Activated T-helper 1 cell treated with anti-CD3 and anti-CD28 coated beads, Interleukin-12 subunit alpha, Interleukin-12 subunit beta, Interleukin-2, Interleukin-4 antibody, amounts not matched to agents 30 ng/mL and 10 ng/mL and 1 ng/mL, durations not matched to agents 14 hours and 24 hours and 36 hours (primary cell): Measurements from ENCODE around the gene TEX48. TPM values are rescaled to one million over a fixed set of nuclear protein-coding genes. Genes with fewer than 3 reads are reported as not detected.

Source experiments
- DNase-seq: peaks from one replicate; pipeline ENCODE4 v3.0.0; 2021; ENCODE audit warnings: low spot score
- H3K27ac Mint-ChIP-seq: one replicate; pipeline ENCODE4 v1.8.0; 2021; ENCODE audit warnings: mild to moderate bottlenecking, mixed read lengths
- H3K27me3 Mint-ChIP-seq: one replicate; pipeline ENCODE4 v1.8.0; 2022; ENCODE audit warnings: mild to moderate bottlenecking, moderate library complexity, mixed read lengths; ENCODE audit not compliant: insufficient read depth
- H3K36me3 Mint-ChIP-seq: one replicate; pipeline ENCODE4 v1.8.0; 2021; ENCODE audit warnings: low read depth, mixed read lengths
- H3K4me1 Mint-ChIP-seq: one replicate; pipeline ENCODE4 v1.8.0; 2021; ENCODE audit warnings: low read depth, mixed read lengths
- H3K4me3 Mint-ChIP-seq: one replicate; pipeline ENCODE4 v1.8.0; 2021; ENCODE audit warnings: mild to moderate bottlenecking, moderate library complexity, mixed read lengths
- H3K9me3 Mint-ChIP-seq: one replicate; pipeline ENCODE4 v1.8.0; 2021; ENCODE audit warnings: mixed read lengths
- intact Hi-C: fragments of 100-400 bp; cut with micrococcal nuclease; formaldehyde crosslinking; loops from one replicate; pipeline ENCODE4 v1.15.1; 2024
- total RNA-seq: library from RNA; stranded (reverse); gene quantifications from 2 replicates; pipeline ENCODE4 v1.2.3, GENCODE V29; 2022

TEX48 gene
- total RNA-seq, 1 donor from 2014 or later: 1.2 TPM

DNA sequence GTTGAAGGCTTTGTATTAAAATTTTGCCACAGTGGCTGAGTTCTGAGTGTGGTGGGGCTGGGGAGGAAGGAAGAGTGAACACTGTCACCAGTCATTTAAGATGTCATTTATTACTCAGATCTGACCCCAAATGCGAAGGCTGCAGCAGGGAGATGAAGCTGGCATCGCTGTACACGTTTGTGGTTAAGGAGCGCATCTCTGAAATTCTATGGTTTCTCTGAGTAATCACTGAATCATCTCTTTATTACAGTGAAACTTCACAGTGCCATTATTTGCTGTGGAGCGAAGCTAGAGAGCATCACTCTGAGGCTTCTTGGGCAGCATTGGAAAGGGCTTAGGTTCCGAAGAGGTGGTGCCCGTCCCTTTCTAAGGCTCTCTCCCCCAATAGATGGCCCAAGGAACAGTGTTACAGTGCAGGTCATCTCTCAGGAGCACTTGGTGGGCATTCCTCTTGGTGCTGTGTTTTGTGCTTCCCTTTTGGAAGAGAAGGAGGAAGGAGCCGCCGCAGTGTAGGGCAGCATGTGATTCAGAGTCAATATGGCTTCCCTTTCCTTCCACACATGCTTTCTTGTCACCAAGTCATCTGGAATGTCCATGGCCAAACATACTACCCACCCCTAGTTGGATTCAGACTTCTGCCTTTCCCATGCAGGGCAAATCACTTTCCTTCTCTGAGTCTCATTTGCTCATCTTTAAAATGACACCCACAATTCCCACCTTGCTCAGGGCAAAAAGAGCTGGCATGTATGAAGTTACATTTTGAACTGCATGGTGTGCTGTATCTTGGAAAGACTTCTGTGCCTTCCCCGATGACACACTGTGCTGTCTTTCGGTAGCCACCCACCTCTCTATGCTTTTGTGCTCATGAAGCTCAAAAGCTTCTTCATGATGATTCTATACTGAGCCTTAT, 9.3 kb upstream of the TEX48 start:
- peak; percentile 80 for DNase-seq
- Mint-ChIP-seq H3K9me3 (peaks cover 19% of the 10 kb centered on the region), H3K27ac (peak overlapping the region; percentile 98), H3K27me3 (no peaks in the 10 kb centered on the region), H3K4me1 (peaks cover 93% of the 10 kb centered on the region), H3K4me3 (peak overlapping the region; percentile 69), H3K36me3 (peaks cover 24% of the 10 kb centered on the region)
- intact Hi-C loops: loop anchor here (1.0 to 10.0 kb wide), 12 partner anchors 28 to 1176 kb away; partner anchors contain the start of genes TNFSF15 and TNFSF8

- H3K4me1 Mint-ChIP-seq: peaks cover 97% of the 10 kb centered on the region
- peaks cover 25% of the 10 kb centered on the region for H3K9me3 Mint-ChIP-seq
- peak overlapping the region; percentile 57 for H3K4me3 Mint-ChIP-seq
- no peak for DNase-seq
- intact Hi-C loops: loop anchor here (1.0 to 10.0 kb wide), 8 partner anchors 8 to 1176 kb away; partner anchors contain the start of genes TNFSF15 and TNFSF8
- peak overlapping the region; percentile 98 for H3K27ac Mint-ChIP-seq
- no peaks in the 10 kb centered on the region for H3K27me3 Mint-ChIP-seq
- H3K36me3 Mint-ChIP-seq: peaks cover 31% of the 10 kb centered on the region
These were observed 8.3 kb upstream of the TEX48 start for GRCh38 chr9:114690308-114690707.

DNA sequence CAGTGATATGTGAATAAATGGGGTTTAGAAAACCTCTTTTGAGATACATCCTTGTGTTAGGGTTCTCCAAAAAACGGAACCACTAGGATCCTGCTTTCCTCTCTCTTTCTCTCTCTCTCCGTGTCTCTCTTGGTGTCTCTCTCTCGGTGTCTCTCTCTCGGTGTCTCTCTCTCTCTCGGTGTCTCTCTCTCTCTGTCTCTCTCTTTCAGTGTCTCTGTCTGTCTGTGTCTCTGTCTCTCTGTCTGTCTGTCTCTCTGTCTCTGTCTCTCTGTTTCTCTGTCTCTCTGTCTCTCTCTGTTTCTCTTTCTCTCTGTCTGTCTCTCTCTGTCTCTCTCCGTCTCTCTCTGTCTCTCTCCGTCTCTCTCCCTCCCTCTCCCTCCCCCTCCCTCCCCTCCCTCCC, 7.8 kb upstream of the TEX48 start:
- peaks cover 94% of the 10 kb centered on the region for H3K4me1 Mint-ChIP-seq
- no peaks in the 10 kb centered on the region for H3K27me3 Mint-ChIP-seq
- no peak overlapping the region for H3K4me3 Mint-ChIP-seq
- intact Hi-C loops: loop anchor here (1.0 to 10.0 kb wide), 8 partner anchors 8 to 1175 kb away; partner anchors contain the start of genes TNFSF15 and TNFSF8
- peaks cover 31% of the 10 kb centered on the region for H3K36me3 Mint-ChIP-seq
- peak overlapping the region; percentile 98 for H3K27ac Mint-ChIP-seq
- H3K9me3 Mint-ChIP-seq: peaks cover 25% of the 10 kb centered on the region
- no peak for DNase-seq

GRCh38 chr9:114688909-114689610, 7.1 kb upstream of the TEX48 start:
- H3K27ac Mint-ChIP-seq: peak overlapping the region; percentile 98
- H3K4me1 Mint-ChIP-seq: peaks cover 94% of the 10 kb centered on the region
- no peak for DNase-seq
- no peaks in the 10 kb centered on the region for H3K27me3 Mint-ChIP-seq
- peaks cover 35% of the 10 kb centered on the region for H3K36me3 Mint-ChIP-seq
- intact Hi-C loops: no loop called here
- no peak overlapping the region for H3K4me3 Mint-ChIP-seq
- peaks cover 29% of the 10 kb centered on the region for H3K9me3 Mint-ChIP-seq

DNA sequence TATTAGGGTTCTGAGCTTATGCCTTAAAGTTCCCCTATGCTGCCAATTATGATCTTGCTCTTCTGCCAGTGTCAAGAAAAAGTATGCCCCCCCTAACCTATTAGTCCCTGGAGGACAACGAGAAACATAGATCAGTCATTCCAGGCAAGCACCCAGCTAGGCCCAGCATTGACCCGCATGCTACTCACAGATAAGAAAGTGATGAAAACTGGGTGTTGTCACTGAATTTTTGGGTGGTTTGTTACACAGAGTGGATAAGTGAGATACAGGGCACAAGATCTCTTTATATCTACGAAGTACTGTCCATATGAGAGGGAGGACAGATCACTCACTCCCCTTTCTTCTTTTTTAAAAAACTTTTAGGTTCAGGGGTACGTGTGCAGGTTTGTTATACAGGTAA, 6.4 kb upstream of the TEX48 start:
- Mint-ChIP-seq H3K4me3 (no peak overlapping the region), H3K4me1 (peaks cover 91% of the 10 kb centered on the region), H3K27me3 (no peaks in the 10 kb centered on the region), H3K27ac (peak overlapping the region; percentile 98), H3K9me3 (peaks cover 30% of the 10 kb centered on the region), H3K36me3 (peaks cover 36% of the 10 kb centered on the region)
- DNase-seq: no peak
- intact Hi-C loops: no loop called here

DNA sequence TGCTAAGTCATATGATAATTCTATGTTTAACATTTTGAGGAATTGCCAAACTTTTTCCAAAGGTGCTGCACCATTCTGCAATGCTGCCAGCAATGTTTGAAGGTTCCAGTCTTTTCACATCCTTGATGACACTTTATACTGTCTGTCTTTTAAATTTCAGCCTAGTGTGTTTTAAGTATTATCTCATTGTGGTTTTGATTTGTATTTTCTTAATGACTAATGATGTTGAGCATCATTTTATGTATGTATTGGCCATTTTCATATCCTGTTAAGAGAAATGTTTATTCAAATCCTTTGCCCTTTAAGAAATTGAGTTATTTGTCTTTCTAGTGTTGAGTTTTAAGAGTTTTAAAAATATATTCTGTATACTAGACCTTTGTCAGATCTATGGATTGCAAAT, 5.0 kb upstream of the TEX48 start:
- DNase-seq: no peak
- Mint-ChIP-seq H3K4me1 (peaks cover 88% of the 10 kb centered on the region), H3K36me3 (peaks cover 36% of the 10 kb centered on the region), H3K4me3 (peak overlapping the region; percentile 31), H3K27ac (peak overlapping the region; percentile 98), H3K27me3 (no peaks in the 10 kb centered on the region), H3K9me3 (peaks cover 30% of the 10 kb centered on the region)
- intact Hi-C loops: no loop called here

GRCh38 chr9:114685951-114686350, 4.0 kb upstream of the TEX48 start:
- H3K27ac Mint-ChIP-seq: peak overlapping the region; percentile 98
- peaks cover 36% of the 10 kb centered on the region for H3K36me3 Mint-ChIP-seq
- H3K4me3 Mint-ChIP-seq: peak overlapping the region; percentile 65
- intact Hi-C loops: loop anchor here (1.0 kb wide), 3 partner anchors 33 to 303 kb away; no protein-coding TSS in a partner anchor
- DNase-seq: no peak
- peaks cover 30% of the 10 kb centered on the region for H3K9me3 Mint-ChIP-seq
- peaks cover 87% of the 10 kb centered on the region for H3K4me1 Mint-ChIP-seq
- H3K27me3 Mint-ChIP-seq: no peaks in the 10 kb centered on the region

- no peak for DNase-seq
- Mint-ChIP-seq H3K4me1 (peaks cover 81% of the 10 kb centered on the region), H3K4me3 (peak overlapping the region; percentile 38)
These were observed 2.0 kb upstream of the TEX48 start for GRCh38 chr9:114684036-114684435.

DNA sequence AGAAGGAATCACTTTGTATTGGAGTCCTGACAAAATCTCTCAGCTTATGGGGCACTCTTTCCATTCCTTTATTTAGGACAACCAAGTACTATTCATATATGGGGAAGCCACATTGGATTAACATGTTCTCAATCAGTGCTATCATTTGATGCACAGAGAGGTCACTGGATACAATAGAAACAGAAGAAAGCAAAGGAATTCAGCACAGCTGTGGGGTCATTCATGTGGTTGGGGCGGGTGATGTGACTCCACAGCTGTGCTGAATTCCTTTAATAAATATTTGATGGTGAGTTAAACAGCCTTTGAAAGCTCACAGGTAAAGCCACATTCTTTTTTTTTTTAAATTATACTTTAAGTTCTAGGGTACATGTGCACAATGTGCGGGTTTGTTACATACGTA, 854 bp upstream of the TEX48 start:
- H3K9me3 Mint-ChIP-seq: peaks cover 19% of the 10 kb centered on the region
- no peaks in the 10 kb centered on the region for H3K27me3 Mint-ChIP-seq
- H3K27ac Mint-ChIP-seq: peak overlapping the region; percentile 49

More at GRCh38 chr9:114684036-114684435, 2.0 kb upstream of the TEX48 start:
- Mint-ChIP-seq H3K27me3 (no peaks in the 10 kb centered on the region), H3K9me3 (peaks cover 30% of the 10 kb centered on the region), H3K27ac (peak overlapping the region; percentile 80), H3K36me3 (peaks cover 30% of the 10 kb centered on the region)
- intact Hi-C loops: no loop called here

GRCh38 chr9:114680259-114681001, 1.6 kb downstream of the TEX48 start:
- H3K27ac Mint-ChIP-seq: peak overlapping the region; percentile 77
- peaks cover 5% of the 10 kb centered on the region for H3K9me3 Mint-ChIP-seq
- intact Hi-C loops: loop anchor here (1.0 kb wide), 2 partner anchors 228 to 334 kb away; no protein-coding TSS in a partner anchor
- no peaks in the 10 kb centered on the region for H3K27me3 Mint-ChIP-seq
- DNase-seq: no peak
- peaks cover 7% of the 10 kb centered on the region for H3K36me3 Mint-ChIP-seq
- H3K4me1 Mint-ChIP-seq: peaks cover 73% of the 10 kb centered on the region
- no peak overlapping the region for H3K4me3 Mint-ChIP-seq

More for the DNA sequence above, 854 bp upstream of the TEX48 start:
- intact Hi-C loops: loop anchor here (1.0 kb wide), 6 partner anchors 15 to 306 kb away; partner anchors contain the start of genes TNFSF15 and TNFSF8
- H3K4me3 Mint-ChIP-seq: no peak overlapping the region
- H3K36me3 Mint-ChIP-seq: peaks cover 22% of the 10 kb centered on the region
- peaks cover 81% of the 10 kb centered on the region for H3K4me1 Mint-ChIP-seq
- no peak for DNase-seq

- H3K9me3 Mint-ChIP-seq: peaks cover 3% of the 10 kb centered on the region
- intact Hi-C loops: no loop called here
- H3K36me3 Mint-ChIP-seq: peaks cover 5% of the 10 kb centered on the region
- no peaks in the 10 kb centered on the region for H3K27me3 Mint-ChIP-seq
- H3K27ac Mint-ChIP-seq: no peak overlapping the region
- no peak overlapping the region for H3K4me3 Mint-ChIP-seq
- no peak for DNase-seq
- H3K4me1 Mint-ChIP-seq: peaks cover 79% of the 10 kb centered on the region
These were observed 3.2 kb downstream of the TEX48 start for GRCh38 chr9:114678795-114679194.

GRCh38 chr9:114678130-114678529, 3.9 kb downstream of the TEX48 start:
- Mint-ChIP-seq H3K36me3 (peaks cover 5% of the 10 kb centered on the region), H3K4me1 (peaks cover 80% of the 10 kb centered on the region), H3K27ac (peak overlapping the region; percentile 74), H3K9me3 (peaks cover 3% of the 10 kb centered on the region), H3K4me3 (no peak overlapping the region), H3K27me3 (no peaks in the 10 kb centered on the region)
- DNase-seq: no peak
- intact Hi-C loops: no loop called here
